Glutamatergic neuron (in vitro differentiated cells): ENCODE data around the gene PIP4K2A. TPM values are rescaled to one million over a fixed set of nuclear protein-coding genes. Genes with fewer than 3 reads are reported as not detected.

Experiments used
- DNase-seq: peaks from one replicate; pipeline ENCODE4 v3.0.0; 2022
- H3K27ac Mint-ChIP-seq: one replicate; pipeline ENCODE4 v1.8.0; 2020; ENCODE audit warnings: mild to moderate bottlenecking, mixed read lengths, inconsistent platforms; ENCODE audit not compliant: unreplicated experiment
- H3K27me3 Mint-ChIP-seq: one replicate; pipeline ENCODE4 v1.8.0; 2020; ENCODE audit warnings: mild to moderate bottlenecking, moderate library complexity, mixed read lengths, inconsistent platforms; ENCODE audit not compliant: unreplicated experiment
- H3K36me3 Mint-ChIP-seq: one replicate; pipeline ENCODE4 v1.8.0; 2020; ENCODE audit warnings: mild to moderate bottlenecking, mixed read lengths, inconsistent platforms; ENCODE audit not compliant: unreplicated experiment
- H3K4me1 Mint-ChIP-seq: one replicate; pipeline ENCODE4 v1.8.0; 2020; ENCODE audit warnings: mild to moderate bottlenecking, low read depth, mixed read lengths, inconsistent platforms; ENCODE audit not compliant: unreplicated experiment
- H3K4me3 Mint-ChIP-seq: one replicate; pipeline ENCODE4 v1.8.0; 2020; ENCODE audit warnings: mild to moderate bottlenecking, mixed read lengths, inconsistent platforms; ENCODE audit not compliant: unreplicated experiment
- H3K9me3 Mint-ChIP-seq: one replicate; pipeline ENCODE4 v1.8.0; 2020; ENCODE audit warnings: mild to moderate bottlenecking, moderate library complexity, mixed read lengths, inconsistent platforms; ENCODE audit not compliant: unreplicated experiment
- total RNA-seq: library from RNA; stranded (reverse); fragmentation: NEBNext Ultra II Directional; extraction: Animal tissue kit (Norgen Biotek cat#: 25700); gene quantifications from one replicate; pipeline ENCODE4 v1.2.1, GENCODE V29; 2021; ENCODE audit not compliant: unreplicated experiment
- TF ChIP-seq, protein P1 (sequence below): fragments of 200-600 bp; sonication (generic); IDR thresholded peaks from one replicate; pipeline ENCODE4 v1.5.0; 2021; ENCODE audit not compliant: partially characterized antibody, unreplicated experiment

Gene PIP4K2A
- total RNA-seq, 1 donor from 2014 or later = 20.7 TPM

- TF ChIP-seq, protein P1, sequence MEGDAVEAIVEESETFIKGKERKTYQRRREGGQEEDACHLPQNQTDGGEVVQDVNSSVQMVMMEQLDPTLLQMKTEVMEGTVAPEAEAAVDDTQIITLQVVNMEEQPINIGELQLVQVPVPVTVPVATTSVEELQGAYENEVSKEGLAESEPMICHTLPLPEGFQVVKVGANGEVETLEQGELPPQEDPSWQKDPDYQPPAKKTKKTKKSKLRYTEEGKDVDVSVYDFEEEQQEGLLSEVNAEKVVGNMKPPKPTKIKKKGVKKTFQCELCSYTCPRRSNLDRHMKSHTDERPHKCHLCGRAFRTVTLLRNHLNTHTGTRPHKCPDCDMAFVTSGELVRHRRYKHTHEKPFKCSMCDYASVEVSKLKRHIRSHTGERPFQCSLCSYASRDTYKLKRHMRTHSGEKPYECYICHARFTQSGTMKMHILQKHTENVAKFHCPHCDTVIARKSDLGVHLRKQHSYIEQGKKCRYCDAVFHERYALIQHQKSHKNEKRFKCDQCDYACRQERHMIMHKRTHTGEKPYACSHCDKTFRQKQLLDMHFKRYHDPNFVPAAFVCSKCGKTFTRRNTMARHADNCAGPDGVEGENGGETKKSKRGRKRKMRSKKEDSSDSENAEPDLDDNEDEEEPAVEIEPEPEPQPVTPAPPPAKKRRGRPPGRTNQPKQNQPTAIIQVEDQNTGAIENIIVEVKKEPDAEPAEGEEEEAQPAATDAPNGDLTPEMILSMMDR = no peak
- H3K4me3 Mint-ChIP-seq = no peak overlapping the region
- no peak overlapping the region for H3K27ac Mint-ChIP-seq
- peaks cover 4% of the 10 kb centered on the region for H3K36me3 Mint-ChIP-seq
- DNase-seq = no peak
- H3K27me3 Mint-ChIP-seq = no peaks in the 10 kb centered on the region
- H3K9me3 Mint-ChIP-seq = no peaks in the 10 kb centered on the region
- peaks cover 8% of the 10 kb centered on the region for H3K4me1 Mint-ChIP-seq
These were observed 176.6 kb downstream of the PIP4K2A start for GRCh38 chr10:22537810-22538209.

DNA sequence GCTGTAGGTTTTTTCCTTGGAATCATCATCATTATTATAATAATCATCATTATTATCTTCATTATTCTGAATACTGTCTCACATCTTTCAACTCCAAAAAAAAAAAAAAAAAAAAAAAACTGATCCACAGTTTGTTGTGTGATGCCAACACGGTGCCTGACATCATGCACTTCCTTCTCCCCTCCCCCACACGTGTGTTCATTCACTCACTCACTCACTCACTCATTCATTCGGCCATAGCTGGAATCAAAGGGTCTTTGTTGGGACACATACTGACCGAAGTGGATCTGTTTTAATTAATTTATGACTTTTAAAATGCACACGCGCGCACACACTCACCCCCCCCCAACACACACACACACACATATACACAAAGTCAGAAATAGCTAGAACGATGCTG lies 177.8 kb downstream of the PIP4K2A start:
- Mint-ChIP-seq H3K4me1 (peaks cover 8% of the 10 kb centered on the region), H3K9me3 (no peaks in the 10 kb centered on the region), H3K27me3 (no peaks in the 10 kb centered on the region), H3K4me3 (no peak overlapping the region), H3K36me3 (peaks cover 3% of the 10 kb centered on the region), H3K27ac (no peak overlapping the region)
- no peak for DNase-seq
- TF ChIP-seq, protein P1 = no peak

DNA sequence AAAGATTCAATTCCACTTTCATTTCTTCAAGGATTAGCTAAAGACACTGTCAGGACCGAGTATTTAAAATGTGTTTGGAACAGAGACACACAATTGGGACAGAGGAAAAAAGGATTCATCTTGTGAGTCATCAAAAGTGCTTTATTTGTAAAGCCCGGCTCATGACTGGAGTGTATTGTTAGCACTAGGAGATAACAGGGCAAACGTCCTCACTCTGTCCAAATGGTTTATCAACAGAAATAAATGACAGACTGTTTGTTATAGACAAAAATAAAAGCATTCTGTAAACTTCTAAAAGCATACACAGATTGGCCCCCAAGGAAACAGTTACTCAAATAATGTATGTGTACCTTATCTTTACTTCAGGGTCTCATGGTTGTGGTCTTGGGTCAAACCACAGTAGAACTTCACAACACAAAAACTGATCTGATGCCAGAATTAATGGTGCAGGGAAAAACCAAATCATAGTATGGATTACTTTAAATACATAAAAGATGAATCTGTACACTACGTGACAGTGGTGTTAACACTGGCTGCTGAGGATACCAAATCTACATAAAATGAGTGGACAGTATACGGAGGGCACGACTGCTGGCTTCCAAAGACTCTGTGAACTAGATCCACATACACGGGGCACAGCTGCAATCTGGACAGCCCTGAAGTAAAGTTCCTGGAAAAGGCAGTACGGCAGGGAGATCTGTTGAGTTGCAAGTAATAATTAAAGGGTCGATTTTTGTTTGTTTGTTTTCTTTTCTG lies 179.4 kb downstream of the PIP4K2A start:
- Mint-ChIP-seq H3K4me3 (no peak overlapping the region), H3K9me3 (no peaks in the 10 kb centered on the region), H3K27me3 (no peaks in the 10 kb centered on the region), H3K36me3 (no peaks in the 10 kb centered on the region), H3K27ac (no peak overlapping the region), H3K4me1 (peaks cover 7% of the 10 kb centered on the region)
- TF ChIP-seq, protein P1 = no peak
- no peak for DNase-seq

- Mint-ChIP-seq H3K36me3 (no peaks in the 10 kb centered on the region), H3K4me1 (no peaks in the 10 kb centered on the region), H3K4me3 (no peak overlapping the region), H3K9me3 (no peaks in the 10 kb centered on the region), H3K27ac (no peak overlapping the region), H3K27me3 (no peaks in the 10 kb centered on the region)
- DNase-seq = no peak
- TF ChIP-seq, protein P1 = no peak
These were observed 182.9 kb downstream of the PIP4K2A start for GRCh38 chr10:22531441-22531840.

- Mint-ChIP-seq H3K27me3 (no peaks in the 10 kb centered on the region), H3K4me1 (no peaks in the 10 kb centered on the region), H3K36me3 (no peaks in the 10 kb centered on the region), H3K4me3 (no peak overlapping the region), H3K9me3 (no peaks in the 10 kb centered on the region), H3K27ac (no peak overlapping the region)
- TF ChIP-seq, protein P1 = no peak
- DNase-seq = no peak
These were observed 183.4 kb downstream of the PIP4K2A start for GRCh38 chr10:22531008-22531407.
